Right lung (tissue), 10 donors: ENCODE results near the gene DFFB. TPM values are rescaled to one million over a fixed set of nuclear protein-coding genes. Genes with fewer than 3 reads are reported as not detected.
A peak's percentile ranks its signal among the peaks of the same experiment; 100 is the strongest.
"Not testable (repeated sequence)": the region's sequence is repeated elsewhere in the genome, so short reads cannot be mapped to it uniquely, and the experiment has no call there.

Experiments used
- DNase-seq, 2 donors: peaks; one replicate each; pipeline ENCODE4 v3.0.0-alpha.2; 2013
- long read RNA-seq, 8 donors: transcript quantifications; one replicate each; lab custom pipeline, GENCODE V29; 2026
- polyA plus RNA-seq, 5 donors: library from polyadenylated mRNA; unstranded; fragments of 120-200 nt; gene quantifications; one replicate each; pipeline versions ENCODE4 v1.2.1 to v1.2.3, GENCODE V29; 2013; ENCODE audit warnings: inconsistent platforms in 1 of 5, low replicate concordance in 1 of 5; ENCODE audit not compliant: insufficient read length in 5 of 5, insufficient read depth in 1 of 5

DFFB gene, protein sequence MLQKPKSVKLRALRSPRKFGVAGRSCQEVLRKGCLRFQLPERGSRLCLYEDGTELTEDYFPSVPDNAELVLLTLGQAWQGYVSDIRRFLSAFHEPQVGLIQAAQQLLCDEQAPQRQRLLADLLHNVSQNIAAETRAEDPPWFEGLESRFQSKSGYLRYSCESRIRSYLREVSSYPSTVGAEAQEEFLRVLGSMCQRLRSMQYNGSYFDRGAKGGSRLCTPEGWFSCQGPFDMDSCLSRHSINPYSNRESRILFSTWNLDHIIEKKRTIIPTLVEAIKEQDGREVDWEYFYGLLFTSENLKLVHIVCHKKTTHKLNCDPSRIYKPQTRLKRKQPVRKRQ
- 10 to 100 TPM in 3 of 5 donors, 1 to 10 TPM in 2; 9.3 to 12.2 (median 10.8) TPM for polyA plus RNA-seq
- long read RNA-seq, donor 1, partial matches to known transcripts = 11 of 11 reads
- long read RNA-seq, donor 1, other reads (novel, unspliced or antisense) = 0 of 11 reads
- long read RNA-seq, donor 2 = 0 reads
- long read RNA-seq, donor 3, partial matches to known transcripts = 7 of 10 reads
- long read RNA-seq, donor 3, other reads (novel, unspliced or antisense) = 0 of 10 reads
- long read RNA-seq, donor 4, partial matches to known transcripts = 0 of 1 reads
- long read RNA-seq, donor 4, other reads (novel, unspliced or antisense) = 0 of 1 reads
- long read RNA-seq, donor 5, partial matches to known transcripts = 0 of 1 reads
- long read RNA-seq, donor 5, other reads (novel, unspliced or antisense) = 0 of 1 reads
- long read RNA-seq, donor 6, partial matches to known transcripts = 0 of 1 reads
- long read RNA-seq, donor 6, other reads (novel, unspliced or antisense) = 0 of 1 reads
- long read RNA-seq, donor 7, partial matches to known transcripts = 0 of 1 reads
- long read RNA-seq, donor 7, other reads (novel, unspliced or antisense) = 0 of 1 reads
- long read RNA-seq, donor 8 = 0 reads

DNA sequence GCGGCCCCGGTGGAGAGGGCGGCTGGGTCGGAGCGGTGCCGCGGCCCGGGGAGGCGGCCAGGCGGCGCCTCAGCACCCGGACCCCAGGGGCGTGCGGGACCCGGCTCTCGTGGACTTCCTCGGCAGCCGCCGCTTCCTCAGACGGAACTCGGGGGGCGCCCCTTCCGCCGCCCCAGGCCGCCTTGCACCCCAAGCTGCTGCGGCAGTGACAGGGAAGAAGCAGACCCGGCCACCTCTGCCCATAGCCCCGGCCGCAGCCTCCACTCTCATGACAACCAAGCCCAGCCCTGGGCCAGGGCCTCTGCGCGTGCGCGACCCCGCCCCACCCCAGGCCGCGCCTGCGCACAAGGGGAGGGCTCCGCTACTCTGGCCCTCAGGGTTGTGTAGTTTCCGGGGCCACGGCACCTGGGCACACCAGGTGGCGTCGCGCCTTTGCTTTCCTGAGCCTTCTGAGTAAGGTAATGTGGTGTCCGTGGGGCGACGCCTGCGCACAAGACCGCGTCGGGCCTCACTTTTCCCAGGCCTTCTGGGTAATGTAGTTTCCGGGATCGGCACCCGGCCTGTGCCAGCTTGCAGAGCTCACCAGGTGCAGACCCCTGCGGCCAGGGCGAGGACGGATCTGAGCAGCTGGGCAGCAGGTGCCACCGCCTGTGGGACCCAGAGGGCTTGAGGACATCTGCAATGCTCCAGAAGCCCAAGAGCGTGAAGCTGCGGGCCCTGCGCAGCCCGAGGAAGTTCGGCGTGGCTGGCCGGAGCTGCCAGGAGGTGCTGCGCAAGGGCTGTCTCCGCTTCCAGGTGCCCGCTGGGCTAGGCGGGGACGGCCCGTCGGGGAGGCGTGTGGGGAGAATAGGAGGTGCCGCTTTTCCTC, at the start of gene DFFB, which contains the start of gene CEP104:
Gene DFFB, plus strand, starts transcription at position 554 of the 868 bp plus-strand sequence. Its CDS starts 128 bp downstream, at position 682.
Gene CEP104, minus strand, starts transcription at position 289 of the 868 bp plus-strand sequence. CDS start 4,804 bp downstream, outside the sequence.
- DNase-seq = peak; percentile 91 to 93

DNA sequence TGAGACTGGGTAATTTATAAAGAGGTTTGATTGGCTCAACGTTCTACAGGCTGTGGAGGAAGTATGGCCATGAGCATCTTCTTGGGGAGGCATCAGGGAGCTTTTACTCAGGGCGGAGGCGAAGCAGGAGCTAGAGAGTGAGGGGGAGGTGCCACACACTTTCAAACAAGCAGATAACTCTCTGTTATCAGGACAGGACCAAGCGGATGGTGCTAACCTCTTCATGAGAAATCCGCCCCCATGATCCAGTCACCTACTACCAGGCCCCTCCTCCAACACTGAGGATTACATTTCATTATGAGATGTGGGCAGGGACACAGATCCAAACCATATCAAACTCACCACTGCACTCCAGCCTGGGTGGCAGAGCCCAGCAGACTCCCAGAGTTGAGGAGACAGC, 49.5 kb upstream of the DFFB start:
- no peak for DNase-seq

DNA sequence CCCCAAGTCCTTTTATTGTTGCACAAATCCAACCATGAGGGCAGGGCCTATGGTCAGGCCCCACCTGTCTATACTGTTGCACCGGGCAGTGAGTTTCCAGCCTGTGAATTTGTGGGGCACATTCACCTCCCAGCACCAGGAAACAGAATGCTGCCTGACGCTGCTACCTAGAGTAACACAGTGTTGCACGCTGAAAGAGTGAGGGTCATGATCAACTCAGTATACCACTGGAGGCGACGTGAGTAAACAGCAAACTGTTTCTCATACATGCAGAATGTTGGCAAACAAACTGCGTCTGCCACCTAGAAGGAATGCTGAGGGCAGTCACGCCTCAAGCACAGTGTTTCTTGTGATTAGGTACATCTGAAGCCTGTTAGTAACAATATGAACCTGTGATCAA, 47.6 kb upstream of the DFFB start:
- DNase-seq = no peak

DNA sequence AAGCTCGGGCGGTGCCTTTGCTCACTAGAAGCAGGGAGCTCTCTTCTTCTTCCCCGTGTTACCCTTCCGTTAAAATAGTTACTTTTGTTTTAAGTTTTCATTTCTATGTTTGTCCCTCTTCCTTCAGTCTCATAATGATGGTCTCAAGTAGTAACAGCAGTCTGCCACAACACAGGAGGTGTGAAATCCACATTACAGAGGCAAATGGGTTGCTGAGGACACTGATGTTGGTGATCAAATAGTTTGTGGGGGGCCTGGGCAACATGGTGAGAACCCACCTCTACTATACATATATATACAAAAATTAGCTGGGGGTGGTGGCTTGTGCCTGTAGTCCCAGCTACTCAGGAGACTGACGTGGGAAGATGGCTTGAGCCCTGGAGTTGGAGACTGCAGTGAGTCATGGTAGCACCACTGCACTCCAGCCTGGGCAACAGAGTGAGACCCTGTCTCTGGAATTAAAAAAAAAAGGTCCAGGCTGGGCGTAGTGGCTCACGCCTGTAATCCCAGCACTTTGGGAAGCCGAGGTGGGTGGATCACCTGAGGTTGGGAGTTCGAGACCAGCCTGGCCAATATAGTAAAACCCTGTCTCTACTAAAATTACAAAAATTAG, 47.0 kb upstream of the DFFB start:
- DNase-seq = not testable (repeated sequence)

DNA sequence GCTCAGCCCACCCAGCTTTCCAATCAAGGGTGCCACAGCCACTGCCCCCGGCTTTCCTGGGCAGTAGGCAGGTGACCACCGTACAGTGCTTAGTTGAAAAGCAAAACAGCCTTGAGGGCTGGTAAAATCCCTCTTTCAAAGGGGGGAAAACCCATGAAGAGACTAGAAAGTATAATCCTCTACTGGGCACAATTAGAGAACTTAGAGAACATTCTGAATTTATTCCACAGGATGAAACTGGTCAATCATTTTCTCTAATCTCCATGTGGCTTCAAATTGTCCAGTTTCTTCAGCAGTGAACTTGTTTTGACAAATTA, 45.7 kb upstream of the DFFB start:
- DNase-seq = no peak

DNA sequence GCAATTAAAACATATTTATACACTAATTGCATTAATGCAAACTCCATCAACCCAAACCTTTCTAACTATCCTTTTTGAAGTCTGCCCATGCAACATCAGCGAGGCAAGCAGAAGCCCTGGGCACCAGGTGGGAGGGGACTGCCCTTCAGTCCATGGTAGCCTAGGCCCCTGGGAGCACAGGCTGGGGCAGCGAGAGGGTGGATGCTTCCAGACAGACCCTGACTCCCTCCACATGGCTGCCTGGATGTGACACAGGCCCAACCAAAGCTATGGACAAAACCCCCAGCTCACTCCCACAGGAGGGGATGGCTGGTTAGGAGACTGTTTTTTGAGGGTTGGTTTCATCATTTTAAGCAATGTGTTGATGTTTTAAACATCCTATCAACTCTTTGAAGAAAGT, 43.2 kb upstream of the DFFB start:
- no peak for DNase-seq

DNA sequence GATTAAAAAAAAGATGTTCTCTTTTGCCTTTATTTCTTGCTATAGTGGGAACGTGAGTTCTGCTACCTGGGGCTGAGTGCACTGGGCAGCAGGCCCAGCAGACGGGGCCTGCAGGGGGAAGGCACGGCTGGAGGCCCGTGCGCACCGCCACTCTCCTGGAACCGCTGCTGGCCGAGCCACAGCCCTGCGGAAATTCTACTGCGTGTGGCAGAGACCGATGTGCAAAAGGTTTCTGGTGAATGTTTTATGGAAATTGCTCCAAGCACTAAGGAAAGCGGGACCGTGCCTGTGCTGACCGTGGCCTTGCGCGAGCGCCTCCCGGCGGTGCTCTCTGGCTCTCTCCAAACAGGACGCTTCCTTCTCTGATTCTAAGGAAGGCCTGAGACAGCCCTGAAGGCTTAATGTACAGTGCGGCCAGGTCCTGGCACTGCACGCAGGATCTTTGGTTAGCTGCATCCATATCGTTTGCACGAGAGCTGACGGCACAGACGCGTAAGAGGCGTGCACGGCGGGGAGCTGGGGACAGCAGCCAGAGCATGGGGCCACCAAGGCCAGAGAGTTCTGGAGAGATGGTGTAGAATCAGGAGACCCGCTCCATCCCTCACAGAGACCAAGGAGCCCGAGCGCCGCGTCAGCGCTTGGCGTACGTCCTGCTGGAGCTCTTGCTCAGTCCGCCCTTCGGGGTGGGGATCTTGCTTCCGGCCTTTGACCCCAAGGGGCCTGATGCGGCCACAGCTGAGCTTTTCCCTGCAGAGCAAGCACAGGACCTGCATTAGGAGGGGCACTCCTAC, 42.3 kb upstream of the DFFB start:
- DNase-seq = no peak

DNA sequence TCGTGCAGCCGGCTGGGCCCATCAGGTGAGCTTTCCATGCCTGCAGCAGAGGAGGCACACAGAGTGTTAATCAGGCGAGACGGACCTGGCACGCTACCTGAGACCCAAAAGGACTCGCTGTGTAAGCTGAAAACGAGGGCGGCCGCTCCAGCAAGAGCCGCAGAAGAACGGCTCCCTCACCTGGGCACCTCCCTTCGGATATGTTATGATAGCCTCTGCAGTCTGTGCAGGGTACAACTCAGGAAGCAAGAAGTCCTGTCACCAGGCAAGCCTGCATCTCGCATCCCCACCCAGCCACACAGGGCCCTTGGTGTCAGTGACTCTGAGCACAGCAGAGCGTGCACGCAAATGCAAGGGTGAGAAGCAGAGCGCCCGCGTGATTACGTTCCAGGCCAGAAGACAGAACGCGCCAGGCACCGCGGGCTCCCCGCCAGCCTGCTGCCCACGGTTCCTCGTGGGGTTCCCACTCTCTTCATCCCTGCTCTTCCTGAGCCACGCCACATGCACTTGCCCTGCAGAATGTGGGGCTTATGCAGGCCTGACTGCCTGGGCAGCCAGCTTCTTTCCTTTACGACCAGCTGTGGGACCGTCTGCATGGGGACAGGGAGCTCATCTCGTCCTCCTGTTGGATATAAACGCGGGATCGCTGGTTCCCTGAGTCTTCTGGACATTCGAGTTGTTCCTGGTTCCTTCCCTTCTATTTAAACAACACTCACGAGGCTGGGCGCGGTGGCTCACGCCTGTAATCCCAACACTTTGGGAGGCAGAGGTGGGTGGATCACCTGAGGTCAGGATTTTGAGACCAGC, 40.7 kb upstream of the DFFB start:
- no peak for DNase-seq

DNA sequence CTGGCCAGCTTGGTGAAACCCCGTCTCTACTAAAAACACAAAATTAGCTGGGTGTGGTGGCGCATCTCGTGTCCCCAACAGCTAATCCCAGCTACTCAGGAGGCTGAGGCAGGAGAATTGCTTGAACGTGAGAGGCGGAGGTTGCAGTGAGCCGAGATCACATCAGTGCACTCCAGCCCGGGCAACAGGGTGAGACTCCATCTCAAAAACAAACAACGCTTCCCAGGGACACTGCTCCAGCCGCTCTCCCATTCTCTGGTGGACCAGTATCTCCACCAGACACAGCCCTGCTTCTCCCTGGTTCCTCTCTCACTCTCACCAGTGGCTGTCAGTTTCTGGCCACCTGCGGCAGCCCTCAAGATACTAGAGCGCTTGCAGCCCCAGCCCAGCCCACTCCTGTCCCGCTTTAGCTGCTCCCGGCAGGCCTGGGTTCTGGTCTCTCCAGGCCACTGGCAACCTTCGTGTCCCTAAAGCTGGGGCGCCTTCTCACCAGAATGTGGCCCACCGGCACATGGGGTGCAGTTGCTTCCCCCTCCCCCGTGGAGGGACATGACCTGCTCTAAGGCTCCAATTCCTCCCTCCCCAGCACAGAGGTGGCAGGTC, 40.0 kb upstream of the DFFB start:
- DNase-seq = no peak

DNA sequence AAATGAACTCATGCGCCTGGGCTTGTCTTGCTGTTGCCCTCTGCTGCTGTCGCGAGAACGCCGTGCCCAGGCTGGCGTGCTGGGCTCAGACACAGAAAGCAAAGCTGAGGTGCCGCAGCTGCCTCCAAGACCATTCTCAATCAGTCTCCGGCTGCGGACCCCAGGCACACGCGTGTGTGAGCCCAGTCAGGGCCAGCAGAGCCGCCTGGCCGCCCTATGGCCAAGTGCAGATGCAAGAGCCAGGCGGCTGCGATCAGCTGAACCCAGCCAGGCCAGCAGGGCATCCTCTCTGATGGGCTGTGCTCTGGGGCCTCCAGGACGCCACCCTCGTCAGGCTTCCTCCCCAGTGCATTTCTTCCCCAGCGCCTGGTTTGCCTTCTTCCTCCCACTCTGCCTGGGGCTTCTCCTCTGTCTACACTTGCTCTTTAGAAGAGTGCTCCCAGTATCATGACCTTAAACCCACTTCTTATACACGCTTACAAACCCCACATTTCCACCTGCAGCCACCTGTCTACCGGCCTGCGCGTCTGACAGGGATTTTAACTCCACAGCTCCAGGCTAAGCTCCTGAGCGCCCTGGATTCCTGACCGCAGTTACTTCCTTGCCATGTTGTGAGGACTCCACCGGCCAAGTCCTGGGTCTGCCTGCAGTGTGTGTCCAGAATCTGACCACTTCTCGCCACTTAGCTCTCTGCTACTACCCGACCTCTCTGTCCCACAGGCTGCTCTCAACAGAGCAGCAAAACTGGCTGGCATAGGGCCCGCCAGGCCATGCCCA, 39.3 kb upstream of the DFFB start:
- no peak for DNase-seq

DNA sequence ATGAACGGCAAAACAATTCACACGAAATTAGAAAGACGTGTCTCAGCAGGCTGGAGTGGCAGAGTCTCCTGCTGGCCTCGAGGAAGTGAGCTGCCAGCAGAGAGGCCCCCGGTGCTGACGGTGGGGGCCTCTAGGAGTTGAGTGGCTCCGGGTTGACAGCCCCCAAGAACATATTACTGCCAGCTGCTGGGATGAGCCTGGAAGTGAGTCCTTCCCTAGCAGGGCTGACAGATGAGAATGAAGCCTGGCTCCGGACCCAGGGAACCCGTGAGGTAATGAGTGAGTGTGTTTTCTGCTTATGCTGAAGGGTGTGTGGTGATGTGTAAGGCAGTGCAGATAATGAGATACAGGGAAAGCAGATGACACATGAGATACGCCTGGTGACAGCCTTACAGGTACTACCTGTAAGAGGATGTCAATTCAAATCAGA, 37.5 kb upstream of the DFFB start:
- DNase-seq = no peak

DNA sequence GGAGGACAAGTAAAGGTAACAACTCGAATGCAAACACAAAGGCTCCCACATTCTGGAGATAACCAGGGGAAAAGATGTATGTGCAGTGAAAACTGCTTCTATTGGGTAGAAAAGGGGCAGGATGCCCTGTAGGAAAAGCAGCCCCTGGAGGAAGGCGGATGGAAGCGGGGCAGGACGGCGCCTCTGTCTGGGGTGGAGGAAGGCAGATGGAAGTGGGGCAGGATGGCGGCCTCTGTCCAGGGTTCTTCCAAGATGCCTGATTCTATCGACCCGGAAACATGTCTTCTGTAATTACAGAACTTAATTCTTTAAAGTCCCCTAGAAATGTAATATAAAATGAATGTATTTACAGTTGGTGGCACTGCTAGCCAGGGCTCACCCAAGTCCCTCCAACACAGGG, 37.0 kb upstream of the DFFB start:
- DNase-seq = no peak

DNA sequence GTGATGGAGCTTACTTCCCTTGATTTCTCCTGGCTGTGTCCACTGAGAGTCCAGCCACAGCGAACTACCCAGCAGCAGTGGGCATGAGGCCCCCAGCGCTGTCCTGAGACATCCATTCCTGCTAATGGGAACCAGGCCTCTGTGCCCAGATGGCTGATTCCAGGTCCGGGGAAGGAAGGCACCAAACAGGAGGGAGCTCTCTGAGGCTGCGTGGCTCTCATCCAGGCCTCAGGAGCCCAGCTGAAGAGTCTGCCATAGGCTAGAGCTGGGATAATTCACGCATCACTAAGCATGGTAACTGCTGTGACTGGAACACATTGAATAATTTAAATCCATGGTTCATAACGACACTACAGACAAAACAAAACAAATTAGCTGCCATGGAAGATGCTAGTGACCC, 36.3 kb upstream of the DFFB start:
- DNase-seq = no peak

DNA sequence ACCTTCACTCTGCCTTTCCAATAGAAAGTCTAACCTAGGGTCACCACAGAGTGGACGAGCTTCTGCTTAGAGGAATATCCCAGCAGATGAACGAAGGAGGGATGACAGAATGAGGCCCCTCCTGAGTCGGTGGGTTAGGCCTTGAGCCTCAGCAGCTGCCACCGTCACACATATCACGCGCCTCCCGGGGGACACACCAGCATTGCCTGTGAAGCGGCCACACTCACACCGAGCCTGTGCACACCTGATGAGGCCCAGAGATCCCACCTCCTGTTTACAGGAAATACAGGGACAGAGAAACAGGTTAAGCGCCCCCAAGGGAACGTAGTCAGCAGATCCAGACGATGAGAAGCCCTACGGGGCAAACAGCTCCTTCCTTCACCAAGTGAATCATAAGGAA, 35.8 kb upstream of the DFFB start:
- no peak for DNase-seq

DNA sequence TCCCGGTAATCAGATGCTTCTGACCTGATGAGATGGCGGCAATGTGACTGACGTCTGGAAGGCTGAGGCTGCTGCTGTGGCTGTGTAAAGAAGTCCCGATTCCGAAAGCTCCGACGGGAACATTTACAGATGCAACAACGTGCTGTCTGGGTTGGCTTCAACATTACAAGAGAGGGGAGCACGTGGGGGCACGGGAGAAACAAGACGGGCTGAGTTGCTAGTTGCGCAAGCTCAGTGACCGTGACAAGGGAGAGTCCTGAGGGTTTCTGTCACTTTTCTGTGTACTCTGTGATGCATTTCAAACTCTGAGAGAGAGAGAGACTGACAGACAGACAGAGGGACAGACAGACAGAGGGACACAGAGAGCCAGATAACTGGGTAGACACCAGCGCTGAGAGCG, 35.4 kb upstream of the DFFB start:
- no peak for DNase-seq

DNA sequence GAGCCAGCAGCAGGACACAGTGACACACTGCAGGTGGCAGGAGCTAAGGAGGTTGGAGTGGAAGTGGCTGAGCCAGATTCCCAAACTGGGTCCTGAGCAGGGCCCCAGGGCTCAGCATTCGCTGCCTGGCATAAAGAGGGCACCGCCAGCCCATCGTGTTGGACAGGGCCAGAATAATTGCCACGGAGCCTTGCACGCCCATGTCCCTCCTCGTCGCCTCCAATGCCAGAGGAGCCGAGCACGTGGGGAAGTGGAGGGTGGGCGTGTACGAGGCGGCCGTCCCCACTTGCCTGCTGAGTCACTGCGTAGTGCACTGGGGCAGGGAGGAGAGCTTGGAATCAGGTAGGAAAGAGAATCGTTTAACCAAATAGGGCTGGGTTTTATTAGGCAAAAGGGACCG, 34.9 kb upstream of the DFFB start:
- no peak for DNase-seq

DNA sequence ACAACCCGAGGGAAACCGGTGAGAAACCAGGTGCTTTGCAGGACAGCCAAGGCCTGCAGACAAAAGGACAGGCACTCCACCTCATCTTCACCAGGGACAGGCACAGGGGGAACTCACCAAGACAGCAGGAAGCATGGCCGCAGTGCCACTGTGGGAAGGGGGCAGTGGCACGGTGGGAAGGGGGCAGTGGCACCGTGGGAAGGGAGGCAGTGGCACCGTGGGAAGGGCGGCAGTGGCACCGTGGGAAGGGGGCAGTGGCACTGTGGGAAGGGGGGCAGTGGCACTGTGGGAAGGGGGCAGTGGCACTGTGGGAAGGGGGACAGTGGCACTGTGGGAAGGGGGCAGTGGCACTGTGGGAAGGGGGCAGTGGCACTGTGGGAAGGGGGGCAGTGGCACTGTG, 32.6 kb upstream of the DFFB start:
- no peak for DNase-seq

DNA sequence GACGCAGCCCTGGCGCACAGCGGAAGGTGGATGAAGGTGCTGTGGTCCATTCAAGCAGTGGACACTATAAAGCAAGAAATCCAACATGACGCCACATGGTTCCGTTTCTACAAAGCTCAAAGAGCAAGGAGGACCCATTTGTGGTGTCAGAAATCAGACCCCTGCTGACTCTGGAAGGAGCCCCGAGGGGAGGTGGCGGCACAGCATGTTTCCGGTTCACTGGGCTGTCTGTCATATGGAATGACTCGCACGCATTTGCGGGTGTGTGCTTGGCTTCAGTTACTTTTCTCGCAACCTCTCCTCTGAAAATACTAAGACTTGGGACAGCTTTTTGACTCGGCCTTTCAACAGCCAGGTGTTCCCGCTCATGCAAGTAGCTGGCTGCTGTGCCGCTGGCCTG, 31.9 kb upstream of the DFFB start:
- DNase-seq = no peak
